HG03575 (cell line): ENCODE data around the gene ISOC2.

Experiments
- ATAC-seq: cut with Tn5 transposase; IDR thresholded peaks from one replicate; pipeline ENCODE4 v1.9.1; 2021; ENCODE audit not compliant: unreplicated experiment, insufficient number of reproducible peaks, low FRiP score; ENCODE audit errors: extremely low read depth

ISOC2 gene

DNA sequence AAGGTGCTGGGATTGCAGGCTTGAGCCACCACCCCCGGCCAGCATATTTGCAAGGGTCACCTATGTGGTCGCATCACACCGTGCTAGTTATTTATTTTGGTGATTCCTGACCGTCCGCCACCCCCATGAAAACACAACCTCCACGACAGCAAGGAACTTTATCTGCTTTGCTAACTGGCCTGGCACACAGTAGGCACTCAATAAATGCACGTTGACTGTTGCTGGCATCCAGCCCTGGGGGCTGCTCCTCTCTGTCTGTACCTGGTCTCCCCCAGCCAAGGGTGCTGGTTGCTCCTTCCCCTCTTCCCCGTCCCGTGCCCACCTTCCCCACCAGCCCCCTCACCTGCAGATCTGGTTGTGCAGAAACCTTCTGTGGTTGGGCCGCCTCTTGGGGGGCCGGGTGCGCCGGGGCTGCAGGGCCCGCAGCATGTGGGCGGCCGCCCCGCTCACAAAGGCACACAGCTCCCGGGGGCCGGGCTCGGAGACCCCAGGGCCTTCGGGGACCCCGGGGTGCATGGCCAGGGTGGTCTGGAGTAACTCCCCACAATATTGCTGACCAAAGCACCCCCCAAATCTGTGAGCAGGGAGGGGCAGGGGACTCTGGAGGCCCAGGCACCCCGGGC is 2.7 kb upstream of the ISOC2 start:
- ATAC-seq = no peak

- no peak for ATAC-seq
These were observed 2.2 kb upstream of the ISOC2 start for GRCh38 chr19:55463583-55464031.

GRCh38 chr19:55462722-55463121 is 1.3 kb upstream of the ISOC2 start:
- ATAC-seq = no peak

DNA sequence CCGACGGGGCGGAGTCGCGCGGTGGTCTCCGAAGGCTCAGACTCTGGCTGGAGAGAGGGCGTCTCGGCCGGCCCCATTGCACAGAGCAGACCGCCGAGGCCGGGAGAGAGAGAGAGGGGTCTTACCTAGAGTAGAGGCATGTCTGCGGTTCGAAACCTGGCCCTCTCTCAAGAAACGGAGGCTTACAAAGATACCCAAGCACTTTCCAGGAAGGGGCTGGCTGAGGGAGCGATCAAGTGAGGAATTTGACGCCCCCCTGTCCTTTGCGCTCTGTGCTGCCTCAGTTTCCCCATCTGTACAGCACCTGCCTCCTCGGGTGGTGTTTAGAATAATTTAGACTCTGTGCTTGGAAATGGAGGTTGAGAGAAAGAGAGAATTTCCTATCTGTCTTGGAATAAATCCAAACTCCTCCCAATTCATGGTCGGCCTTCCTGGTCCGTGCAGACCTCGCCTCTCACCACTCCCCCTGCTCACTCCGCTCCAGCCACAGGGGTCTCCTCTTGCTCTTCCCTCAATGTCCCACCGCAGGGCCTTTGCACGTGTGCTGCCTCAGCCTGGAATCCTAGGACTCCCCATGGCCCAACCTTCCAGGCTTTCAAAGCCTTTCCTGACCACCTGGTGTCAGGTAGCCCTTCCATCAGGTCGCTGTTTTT is 658 bp upstream of the ISOC2 start:
- no peak for ATAC-seq

GRCh38 chr19:55460670-55461258 is 678 bp downstream of the ISOC2 start:
- no peak for ATAC-seq

DNA sequence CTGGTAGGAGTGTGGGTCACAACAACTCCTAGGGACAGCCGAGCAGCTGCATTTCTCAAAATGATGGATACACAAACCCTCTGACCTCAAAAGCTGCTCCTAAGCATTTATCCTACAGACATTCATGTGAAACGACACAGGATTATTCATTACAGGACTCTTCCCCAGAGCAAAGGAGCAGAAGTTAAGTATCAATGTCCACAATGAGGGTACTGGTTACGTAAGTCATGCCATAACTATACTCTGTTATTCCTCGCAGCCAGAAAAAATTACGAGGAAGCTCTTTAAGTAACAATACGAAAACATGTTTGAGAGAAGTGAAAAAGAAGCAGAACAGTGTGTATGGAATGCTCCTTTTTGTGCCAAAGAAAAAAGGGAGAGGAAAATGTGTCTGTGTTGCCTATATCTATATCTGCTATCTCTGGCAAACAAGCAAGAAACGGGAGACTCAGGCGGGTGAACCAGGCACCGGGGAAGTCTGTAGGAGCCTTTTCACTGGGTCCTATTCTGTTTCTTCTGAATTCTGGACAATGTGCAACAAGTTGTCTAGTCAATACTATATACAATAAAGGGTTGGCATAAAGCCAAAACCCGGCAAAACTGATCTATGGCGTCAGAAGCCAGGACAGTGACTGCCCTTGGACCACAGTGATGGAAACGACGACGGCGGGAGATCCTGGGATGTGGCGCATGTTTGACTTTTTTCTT is 1.3 kb downstream of the ISOC2 start:
- no peak for ATAC-seq

- no peak for ATAC-seq
These were observed 1.9 kb downstream of the ISOC2 start for GRCh38 chr19:55459551-55459949.

DNA sequence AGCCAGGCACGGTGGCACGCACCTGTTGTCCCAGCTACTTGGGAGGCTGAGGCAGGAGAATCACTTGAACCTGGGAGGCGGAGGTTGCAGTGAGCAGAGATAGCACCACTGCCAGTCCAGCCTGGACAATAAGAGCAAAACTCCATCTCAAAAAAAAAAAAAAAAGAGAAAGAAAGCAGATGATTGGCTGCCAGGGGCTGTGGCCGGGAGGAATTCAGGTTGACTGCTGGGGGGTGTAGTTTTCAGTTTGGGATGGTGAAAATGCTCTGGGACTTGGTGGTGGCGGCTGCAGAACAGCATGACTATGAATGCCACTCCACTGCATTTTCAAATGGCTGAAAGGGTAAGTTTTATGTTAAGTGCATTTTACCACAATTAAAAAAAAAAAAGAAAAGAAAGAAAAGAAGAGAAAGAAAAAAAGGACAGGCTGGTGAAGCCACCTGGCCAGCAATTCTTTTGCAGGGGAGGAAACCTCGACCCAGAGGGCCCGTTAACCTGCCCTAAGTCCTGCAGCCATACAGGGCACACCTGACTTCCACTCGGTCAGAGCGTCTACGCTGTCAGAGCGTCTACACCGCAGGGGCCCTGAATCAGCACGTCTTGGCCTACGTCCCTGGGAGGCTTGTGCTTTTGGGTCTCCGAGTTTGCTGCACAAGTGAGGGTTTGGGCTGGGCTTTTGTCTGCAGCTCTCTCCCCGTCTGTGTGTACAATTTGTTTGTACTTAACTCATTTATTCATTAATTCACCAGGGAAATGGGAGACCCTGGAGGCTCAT is 3.6 kb downstream of the ISOC2 start:
- ATAC-seq = no peak

DNA sequence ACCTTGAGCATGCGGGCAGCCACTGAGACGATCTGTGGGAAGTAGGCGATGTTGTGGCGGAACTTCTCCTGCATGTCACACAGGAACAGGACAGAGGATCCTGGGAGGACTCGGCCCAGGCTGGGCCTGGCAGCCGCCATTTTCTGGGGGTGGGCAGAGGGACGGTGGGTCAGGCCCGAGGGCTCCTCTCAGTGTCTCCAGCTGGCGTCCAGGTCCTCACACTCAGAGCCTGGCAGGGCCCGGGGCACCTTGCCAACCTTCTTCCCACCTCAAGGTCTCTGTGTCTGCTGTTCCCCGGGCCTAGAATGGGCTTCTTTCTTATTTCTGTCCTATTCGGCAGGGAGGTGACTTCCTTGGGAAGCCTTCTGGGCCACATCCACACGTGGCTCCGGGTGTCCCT is 5.1 kb downstream of the ISOC2 start:
- ATAC-seq = no peak

- ATAC-seq = no peak
These were observed 5.7 kb downstream of the ISOC2 start for GRCh38 chr19:55455576-55456235.

DNA sequence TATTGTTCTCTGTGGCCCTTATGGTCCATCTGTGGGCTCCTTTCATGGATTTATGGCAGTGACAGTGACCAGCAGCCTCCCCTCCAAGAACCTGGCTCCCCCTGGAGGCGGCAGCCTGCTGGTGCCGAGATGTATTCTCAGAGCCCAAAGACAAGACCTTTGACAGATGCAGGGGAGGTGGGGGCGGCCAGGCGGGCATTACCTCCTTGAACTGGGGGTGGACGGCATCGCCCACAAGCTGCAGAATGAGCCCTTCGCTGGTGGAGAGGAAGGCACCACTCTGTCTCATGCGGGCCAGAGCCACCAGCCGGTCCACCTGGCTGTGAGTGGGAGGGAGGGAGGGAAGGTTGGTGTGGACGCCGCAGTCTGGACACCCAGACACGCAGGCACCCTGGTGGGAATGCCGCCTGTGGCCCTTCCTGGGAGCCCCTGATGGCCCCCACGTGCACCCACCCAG is 6.6 kb downstream of the ISOC2 start:
- ATAC-seq = no peak

DNA sequence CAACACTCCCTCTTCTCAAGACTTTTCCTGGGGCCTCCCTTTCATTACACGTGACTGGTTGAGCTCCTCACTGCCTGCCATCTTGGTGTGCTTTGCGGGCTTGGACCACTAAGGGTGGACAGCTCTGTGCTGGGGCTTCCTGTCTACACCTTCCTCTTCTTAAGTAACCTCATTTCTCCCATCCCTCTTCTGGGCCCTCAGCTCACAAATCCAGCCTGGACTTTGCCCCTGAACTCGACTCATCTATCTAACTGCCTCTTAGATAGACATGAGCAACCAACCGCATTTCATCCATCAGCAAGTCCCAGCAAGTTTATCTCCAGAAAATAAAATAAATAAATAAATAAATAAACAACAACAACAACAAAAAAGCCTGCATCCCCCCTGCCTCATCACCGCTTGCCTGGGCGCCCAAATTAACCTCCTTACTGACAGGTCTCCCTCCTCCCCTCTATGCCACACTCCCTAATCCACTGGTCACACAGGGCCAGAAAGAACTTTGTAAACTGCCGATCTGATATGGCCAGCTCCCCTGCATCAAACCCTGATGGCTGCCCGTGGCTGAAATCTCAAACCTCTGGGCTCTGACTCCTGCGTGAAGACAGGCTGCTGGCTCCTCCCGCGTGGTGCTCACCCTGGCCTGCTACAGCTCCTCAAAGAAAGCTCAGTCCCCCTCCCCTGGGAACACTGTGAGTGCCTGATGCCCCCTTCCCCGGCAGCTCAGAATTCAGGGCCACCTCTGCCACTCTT is 7.8 kb downstream of the ISOC2 start:
- no peak for ATAC-seq

GRCh38 chr19:55452749-55453346 is 8.6 kb downstream of the ISOC2 start:
- no peak for ATAC-seq

DNA sequence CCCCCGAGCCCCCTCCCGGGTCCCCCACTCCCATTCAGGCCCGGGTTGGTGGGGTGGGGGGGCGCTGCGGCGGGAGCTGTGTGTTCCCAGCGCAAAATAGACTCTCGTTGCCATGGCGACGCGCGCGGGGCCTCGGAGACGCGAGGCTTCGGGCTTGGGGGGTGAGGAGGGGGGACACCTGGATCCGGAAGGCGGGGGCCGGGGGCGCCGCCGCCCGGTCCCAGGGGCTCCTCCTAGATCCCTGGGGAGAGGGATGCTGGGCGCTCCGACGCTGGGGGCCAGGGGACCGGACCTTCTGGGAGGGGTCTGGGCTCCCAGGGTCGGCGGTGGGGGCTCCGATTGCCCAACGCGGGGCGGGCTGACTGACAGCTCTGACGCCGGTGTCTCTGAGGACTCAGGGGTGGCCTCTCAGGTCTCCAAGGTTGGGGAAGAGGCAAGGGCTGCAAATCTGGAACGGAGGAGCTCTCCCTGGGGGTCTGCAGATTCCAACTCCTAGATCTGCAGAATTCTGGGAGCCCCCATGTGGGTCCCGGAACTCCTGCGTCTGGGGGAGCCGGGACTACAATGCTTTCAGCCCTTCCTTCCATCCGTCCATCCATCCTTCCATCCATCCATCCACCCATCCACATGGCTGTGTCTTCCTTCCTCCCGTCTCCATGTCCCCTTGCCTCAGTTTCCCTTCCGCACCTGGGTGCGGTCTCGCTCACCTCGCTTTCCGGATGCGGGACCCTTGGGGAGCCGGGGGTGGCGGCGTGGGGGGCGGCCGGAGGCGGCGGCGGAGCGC is 9.3 kb downstream of the ISOC2 start:
- ATAC-seq = no peak

DNA sequence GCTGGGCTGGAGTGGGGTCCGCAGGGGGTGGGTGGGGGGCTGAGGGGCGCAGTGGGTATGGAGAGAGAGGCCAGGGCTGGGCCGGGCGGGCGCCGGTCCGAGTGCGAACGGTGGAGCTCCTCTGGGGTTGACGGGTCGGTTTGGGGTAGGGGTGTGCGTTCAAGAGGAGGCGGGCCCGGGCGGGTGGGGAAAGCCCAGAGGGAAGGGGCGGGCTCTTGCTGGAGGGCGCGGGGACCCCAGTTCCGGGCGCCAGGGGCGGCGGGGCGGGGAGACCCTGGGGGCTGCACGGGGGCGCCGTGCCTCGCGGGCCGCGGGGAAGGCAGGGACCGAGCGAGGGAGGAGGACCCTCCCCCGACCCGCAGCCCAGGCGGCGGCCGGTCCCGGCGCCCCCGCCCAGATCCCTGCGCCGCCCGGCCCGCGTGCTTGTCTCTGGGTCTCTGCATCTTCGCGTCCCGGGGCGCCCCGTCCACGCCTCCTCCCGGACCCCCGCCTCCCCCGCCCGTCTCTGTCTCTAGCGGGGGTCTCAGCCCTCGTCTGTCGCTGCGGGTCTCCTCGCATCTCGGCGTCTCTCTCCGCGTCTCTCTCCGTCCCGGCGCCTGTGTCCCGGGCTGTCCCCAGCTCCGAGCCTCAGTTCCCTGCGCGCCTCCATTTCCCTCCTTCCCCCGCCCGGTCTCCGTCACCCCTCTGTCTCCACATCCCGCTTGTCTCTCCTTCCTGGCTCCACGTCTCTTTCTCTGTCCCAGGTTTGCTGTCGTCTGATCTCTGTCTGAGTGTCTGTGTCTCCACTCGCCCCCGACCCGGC is 10.1 kb downstream of the ISOC2 start:
- ATAC-seq = no peak

- ATAC-seq = no peak
These were observed 12.0 kb downstream of the ISOC2 start for GRCh38 chr19:55449469-55449868.
